ENCODE measurements around the gene ARHGEF12. TPM values are rescaled to one million over a fixed set of nuclear protein-coding genes. Genes with fewer than 3 reads are reported as not detected.

ARHGEF12 gene
- total and polyA plus RNA-seq, 2 donors (not counting 1 experiment from before 2014, with no cell fraction given): 2.0 to 21.6 TPM

GRCh38 chr11:120448240-120448639 lies 112.0 kb downstream of the ARHGEF12 start:
- Histone ChIP-seq H3K27ac (ENCODE audit: low read length in 2 of 2) (no peak overlapping the region), H4K20me1 (ENCODE audit: control insufficient read depth, insufficient read depth, low read length, poor library complexity, severe bottlenecking) (no peaks in the 10 kb centered on the region), H3K9ac (ENCODE audit: low read length) (no peak overlapping the region), H3K4me2 (replicated peaks; ENCODE audit: low read depth, low read length, poor library complexity, severe bottlenecking) (no peak overlapping the region), H3K79me2 (ENCODE audit: control insufficient read depth, insufficient read depth, low read length) (no peaks in the 10 kb centered on the region), H3K4me3 (ENCODE audit: control extremely low read depth in 1 of 5, extremely low read depth in 1 of 5, insufficient read depth in 1 of 5, low read depth in 2 of 5, low read length in 4 of 5) (no peak overlapping the region), H3K27me3 (replicated peaks in 1 of 4; ENCODE audit: control extremely low read depth in 1 of 4, control insufficient read depth in 3 of 4, insufficient read depth in 4 of 4, low read length in 3 of 4) (no peaks in the 10 kb centered on the region), H3K4me1 (ENCODE audit: control insufficient read depth in 2 of 2, insufficient read depth in 2 of 2, low read length in 2 of 2) (no peaks in the 10 kb centered on the region), H3K9me3 (ENCODE audit: control extremely low read depth in 1 of 3, control insufficient read depth in 2 of 3, insufficient read depth in 1 of 3, low read length in 2 of 3) (no peaks in the 10 kb centered on the region), H3K36me3 (replicated peaks in 1 of 2; ENCODE audit: control extremely low read depth in 1 of 2, control insufficient read depth in 1 of 2, extremely low read depth in 1 of 2, insufficient read depth in 2 of 2, low read length in 1 of 2) (peaks cover 0 to 39% of the 10 kb centered on the region in 2 experiments), H2AFZ (ENCODE audit: insufficient read depth, low read depth, low read length, poor library complexity, severe bottlenecking) (no peak overlapping the region)
- Mint-ChIP-seq H3K9me3 (ENCODE audit: insufficient read depth) (no peaks in the 10 kb centered on the region), H3K27ac (no peak overlapping the region), H3K4me1 (no peaks in the 10 kb centered on the region), H3K27me3 (no peaks in the 10 kb centered on the region), H3K4me3 (no peak overlapping the region)
- DNase-seq (no peak), ATAC-seq (ENCODE audit: low read depth) (no peak)
- intact Hi-C loops (cut with micrococcal nuclease): no loop called here
- no peak for TF ChIP-seq CTCF (IDR thresholded peaks at IDR 0.05)
- TF ChIP-seq EZH2 (IDR thresholded peaks at IDR 0.05; ENCODE audit: borderline replicate concordance, insufficient read depth, low read depth, low read length, poor library complexity, severe bottlenecking): no peak
- ChIA-PET POLR2A (no interaction called here), CTCF (no interaction called here)
- no CpG with 5 or more reads among the region's 3 CpGs for WGBS (ENCODE audit: insufficient coverage)

GRCh38 chr11:120455487-120455886 lies 119.3 kb downstream of the ARHGEF12 start:
- Histone ChIP-seq H3K9ac (ENCODE audit: low read length) (no peak overlapping the region), H2AFZ (ENCODE audit: insufficient read depth, low read depth, low read length, poor library complexity, severe bottlenecking) (no peak overlapping the region), H3K27ac (ENCODE audit: low read length in 2 of 2) (no peak overlapping the region), H3K9me3 (ENCODE audit: control extremely low read depth in 1 of 3, control insufficient read depth in 2 of 3, insufficient read depth in 1 of 3, low read length in 2 of 3) (no peaks in the 10 kb centered on the region), H3K79me2 (ENCODE audit: control insufficient read depth, insufficient read depth, low read length) (no peaks in the 10 kb centered on the region), H4K20me1 (ENCODE audit: control insufficient read depth, insufficient read depth, low read length, poor library complexity, severe bottlenecking) (no peaks in the 10 kb centered on the region), H3K27me3 (replicated peaks in 1 of 4; ENCODE audit: control extremely low read depth in 1 of 4, control insufficient read depth in 3 of 4, insufficient read depth in 4 of 4, low read length in 3 of 4) (no peaks in the 10 kb centered on the region), H3K4me2 (replicated peaks; ENCODE audit: low read depth, low read length, poor library complexity, severe bottlenecking) (no peak overlapping the region), H3K4me1 (ENCODE audit: control insufficient read depth in 2 of 2, insufficient read depth in 2 of 2, low read length in 2 of 2) (no peaks in the 10 kb centered on the region), H3K36me3 (replicated peaks in 1 of 2; ENCODE audit: control extremely low read depth in 1 of 2, control insufficient read depth in 1 of 2, extremely low read depth in 1 of 2, insufficient read depth in 2 of 2, low read length in 1 of 2) (peaks cover 0 to 16% of the 10 kb centered on the region in 2 experiments), H3K4me3 (ENCODE audit: control extremely low read depth in 1 of 5, extremely low read depth in 1 of 5, insufficient read depth in 1 of 5, low read depth in 2 of 5, low read length in 4 of 5) (no peak overlapping the region)
- CTCF ChIA-PET: no interaction called here
- Mint-ChIP-seq H3K4me3 (no peak overlapping the region), H3K27me3 (no peaks in the 10 kb centered on the region), H3K4me1 (no peaks in the 10 kb centered on the region), H3K9me3 (ENCODE audit: insufficient read depth) (no peaks in the 10 kb centered on the region), H3K27ac (no peak overlapping the region)
- intact Hi-C loops (cut with micrococcal nuclease): no loop called here
- POLR2A ChIA-PET: no interaction called here
- TF ChIP-seq CTCF (IDR thresholded peaks at IDR 0.05) (no peak), EZH2 (IDR thresholded peaks at IDR 0.05; ENCODE audit: borderline replicate concordance, insufficient read depth, low read depth, low read length, poor library complexity, severe bottlenecking) (no peak)
- ATAC-seq (ENCODE audit: low read depth): no peak
- no peak for DNase-seq
